Embryonic facial prominence (tissue), 1 donor: Measurements from ENCODE around the gene RIMBP2.

Source experiments
- DNase-seq: peaks from one replicate; pipeline ENCODE4 v3.0.0-alpha.2; 2016; ENCODE audit errors: extremely low spot score

RIMBP2 gene

GRCh38 chr12:130423991-130424857, 291.9 kb downstream of the RIMBP2 start:
- DNase-seq, result no peak

DNA sequence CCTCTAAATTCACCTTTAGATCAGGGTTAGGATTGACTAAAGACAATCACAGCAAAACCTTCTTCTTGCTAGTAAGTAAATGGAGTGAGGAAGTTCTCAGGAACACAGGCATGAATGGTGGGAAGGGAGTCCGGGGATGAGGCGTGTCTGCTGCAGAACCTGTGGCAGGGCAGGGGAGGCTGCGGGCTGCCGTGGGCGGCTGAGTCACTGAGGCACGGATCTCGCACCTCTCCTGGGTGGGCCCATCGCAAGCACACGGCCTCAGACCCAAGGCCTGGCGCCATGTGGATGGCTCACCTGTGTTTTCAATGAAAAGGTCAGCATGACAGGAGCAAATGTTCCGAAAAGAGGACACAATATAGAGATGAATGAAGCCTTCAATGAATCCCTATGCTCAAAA, 293.0 kb downstream of the RIMBP2 start:
- no peak for DNase-seq

DNA sequence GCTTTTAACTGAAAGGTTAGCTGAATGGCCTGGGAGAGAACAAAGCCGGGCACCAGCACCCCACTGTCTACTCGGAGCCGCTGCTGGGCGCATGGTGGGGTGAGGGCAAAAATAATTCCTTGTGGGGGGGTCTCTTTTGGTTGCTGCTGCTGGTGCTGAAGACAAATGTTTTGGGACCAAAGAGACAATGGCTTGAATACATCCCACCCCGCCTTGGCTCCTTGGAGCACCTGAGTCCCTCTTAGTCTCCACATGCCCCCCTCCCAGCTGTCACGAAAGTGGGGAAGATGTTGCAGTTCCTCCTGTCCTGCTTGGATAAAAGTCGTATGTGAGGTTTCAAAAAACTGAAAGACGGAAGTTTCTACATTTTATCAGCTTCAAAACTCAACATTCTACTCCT, 293.4 kb downstream of the RIMBP2 start:
- DNase-seq, result no peak

DNA sequence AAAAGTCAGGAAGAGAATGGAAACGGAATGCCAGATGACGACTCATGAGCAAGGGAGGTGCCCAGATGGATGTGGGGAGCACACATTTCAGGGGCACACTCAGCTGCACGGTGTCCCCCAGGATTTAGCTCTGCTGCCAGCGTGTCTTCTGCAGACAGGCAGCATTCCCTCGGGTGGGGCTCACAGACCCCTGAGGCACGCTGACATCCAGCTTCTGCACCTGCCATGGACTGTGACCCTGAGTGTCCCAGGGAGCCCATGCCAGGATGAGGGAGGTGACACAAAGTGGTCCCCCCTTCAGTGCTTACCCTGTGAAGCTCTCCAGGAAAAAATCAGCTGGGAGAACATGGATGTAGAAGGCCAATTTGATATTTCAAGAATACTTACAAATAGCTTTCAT, 294.2 kb downstream of the RIMBP2 start:
- DNase-seq, result no peak

GRCh38 chr12:130420071-130420470, 296.0 kb downstream of the RIMBP2 start:
- no peak for DNase-seq

DNA sequence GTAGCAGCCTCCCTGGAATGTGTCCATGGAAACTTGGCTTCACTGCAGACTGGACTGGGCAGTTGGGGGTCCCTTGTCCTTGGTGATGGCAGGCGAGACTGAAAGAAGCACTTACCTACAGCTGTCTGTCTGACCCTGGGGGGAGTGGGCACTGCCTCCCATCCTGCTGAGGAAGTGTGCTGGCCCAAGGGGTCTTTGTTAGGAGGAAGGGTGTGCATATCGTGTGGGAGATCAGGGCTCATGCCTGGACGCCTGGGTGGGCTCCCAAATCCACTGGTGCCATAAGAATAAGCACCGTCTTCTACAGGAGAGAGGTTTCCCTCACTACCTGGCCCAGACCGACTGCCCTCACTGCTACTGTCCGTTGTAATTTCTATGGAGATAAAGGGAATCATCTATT, 297.0 kb downstream of the RIMBP2 start:
- no peak for DNase-seq

DNA sequence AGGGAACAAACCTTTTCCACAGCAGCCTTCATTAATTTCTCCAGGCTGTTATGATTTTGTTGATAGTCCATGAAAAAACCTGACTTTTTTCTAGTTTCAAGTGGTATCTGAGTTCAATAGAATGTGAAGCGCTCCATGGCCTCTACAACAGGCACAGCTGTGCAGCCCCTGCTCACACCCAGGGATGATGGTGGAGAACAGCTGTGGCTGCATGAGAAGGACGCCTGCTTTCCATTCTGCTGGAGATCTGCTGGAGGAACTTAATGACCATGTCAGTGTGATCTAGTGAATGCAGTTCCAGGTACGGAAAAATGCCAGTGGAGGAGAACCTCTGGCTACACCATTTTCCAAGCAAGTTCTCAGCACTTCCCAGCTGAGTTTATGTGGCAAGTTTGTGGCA, 297.8 kb downstream of the RIMBP2 start:
- DNase-seq, result no peak

GRCh38 chr12:130414381-130414780, 301.7 kb downstream of the RIMBP2 start:
- DNase-seq, result no peak

DNA sequence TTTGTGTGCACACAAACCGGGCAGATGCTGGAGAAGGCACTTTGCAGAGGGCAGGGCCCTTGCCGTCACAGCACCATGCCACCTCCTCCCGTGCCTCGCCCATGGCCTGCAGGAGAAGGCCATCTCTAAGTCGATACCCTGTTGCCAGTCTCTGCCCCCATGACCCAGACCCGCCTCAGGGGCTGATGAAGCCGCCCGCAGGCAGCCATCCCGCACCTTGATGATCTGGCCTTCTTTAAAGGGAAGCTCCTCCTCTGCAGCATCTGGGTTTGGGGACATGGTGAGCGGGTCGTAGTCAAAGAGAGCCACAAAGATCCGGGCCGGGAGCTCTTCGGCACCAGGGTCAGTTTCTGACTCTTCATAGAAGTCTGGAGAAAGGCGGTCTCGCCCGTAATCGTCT, 302.2 kb downstream of the RIMBP2 start:
- no peak for DNase-seq

DNA sequence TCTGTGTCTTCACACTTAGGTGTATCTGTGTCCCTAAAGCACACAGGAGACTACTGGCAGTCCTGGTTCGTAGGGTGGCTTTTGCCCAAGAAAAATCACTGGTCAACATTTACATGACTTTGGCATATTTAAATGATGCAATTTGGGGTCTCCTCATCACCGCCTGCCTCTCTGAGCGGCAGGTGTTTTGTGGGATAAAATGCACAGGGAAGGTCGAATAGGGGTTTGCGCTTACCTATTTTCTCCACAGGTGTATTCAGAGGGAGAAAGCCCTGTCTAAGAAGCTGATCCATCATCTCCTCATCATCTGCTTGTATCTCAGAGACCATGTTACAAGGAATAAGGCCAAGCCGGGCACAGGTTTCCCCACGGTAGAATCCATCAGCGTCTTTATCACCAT, 303.7 kb downstream of the RIMBP2 start:
- no peak for DNase-seq

DNA sequence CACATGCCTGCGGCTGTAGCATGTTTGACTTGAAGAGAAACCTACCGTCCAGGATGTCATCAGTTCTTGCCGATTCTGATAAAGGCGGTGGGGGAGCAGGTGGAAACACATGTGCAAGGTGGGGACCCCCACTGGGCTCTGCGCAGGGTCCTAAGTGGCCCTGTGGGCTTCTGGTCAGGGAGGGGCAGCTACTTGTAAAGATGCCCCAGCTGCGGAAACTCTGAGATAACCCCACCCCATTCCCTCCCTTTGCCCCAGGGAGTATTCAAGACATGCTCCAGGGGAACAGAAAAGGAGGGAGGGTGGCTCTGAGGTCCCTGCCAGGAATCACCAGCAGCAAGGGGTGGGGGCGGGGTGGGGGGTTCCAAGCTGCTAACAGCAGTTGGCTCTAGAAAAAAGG, 310.8 kb downstream of the RIMBP2 start:
- DNase-seq, result no peak

DNA sequence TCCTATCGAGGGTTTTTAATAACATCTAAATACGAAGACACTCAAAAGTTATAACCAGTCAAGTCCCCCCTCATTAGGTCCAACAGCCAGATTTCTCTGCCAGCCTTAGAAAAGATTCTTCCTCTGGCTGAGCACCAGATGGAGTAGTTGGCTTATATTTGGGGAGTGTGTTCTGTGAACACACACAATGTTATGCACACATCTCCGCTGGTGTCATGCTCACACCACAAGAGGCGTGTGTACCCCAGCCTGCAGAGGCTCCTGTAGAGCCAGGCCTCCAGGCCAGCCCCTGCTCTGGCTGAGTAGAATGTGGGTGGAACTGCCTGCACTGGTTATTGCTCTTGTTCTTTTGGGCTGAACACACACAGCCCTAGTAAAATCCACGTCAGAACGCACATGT, 314.4 kb downstream of the RIMBP2 start:
- DNase-seq, result no peak

- DNase-seq, result no peak
Observed at GRCh38 chr12:130398100-130398848, 317.8 kb downstream of the RIMBP2 start.

- no peak for DNase-seq
Observed at GRCh38 chr12:130396667-130397066, 319.4 kb downstream of the RIMBP2 start.

- no peak for DNase-seq
Observed at GRCh38 chr12:130394906-130395305, 321.2 kb downstream of the RIMBP2 start.

DNA sequence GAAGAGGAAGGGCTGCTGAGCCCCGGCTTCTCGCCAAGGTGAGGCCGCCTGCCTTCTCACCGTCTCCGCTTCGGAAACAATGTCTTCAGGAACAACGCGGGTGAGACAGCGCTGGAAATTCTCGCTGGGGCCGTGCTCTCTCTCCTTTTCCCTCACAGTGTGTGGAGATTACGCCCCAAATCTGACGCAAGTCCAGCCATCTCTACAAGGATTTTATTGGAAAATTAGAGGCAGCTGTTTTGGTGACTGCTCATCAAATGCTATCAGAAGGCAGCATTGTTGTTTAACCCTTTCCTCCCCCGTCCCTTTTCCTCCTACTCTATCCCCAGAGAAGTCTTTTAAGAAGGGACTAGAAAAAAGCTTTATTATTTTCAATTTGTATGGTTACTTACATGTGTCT, 324.9 kb downstream of the RIMBP2 start:
- no peak for DNase-seq

DNA sequence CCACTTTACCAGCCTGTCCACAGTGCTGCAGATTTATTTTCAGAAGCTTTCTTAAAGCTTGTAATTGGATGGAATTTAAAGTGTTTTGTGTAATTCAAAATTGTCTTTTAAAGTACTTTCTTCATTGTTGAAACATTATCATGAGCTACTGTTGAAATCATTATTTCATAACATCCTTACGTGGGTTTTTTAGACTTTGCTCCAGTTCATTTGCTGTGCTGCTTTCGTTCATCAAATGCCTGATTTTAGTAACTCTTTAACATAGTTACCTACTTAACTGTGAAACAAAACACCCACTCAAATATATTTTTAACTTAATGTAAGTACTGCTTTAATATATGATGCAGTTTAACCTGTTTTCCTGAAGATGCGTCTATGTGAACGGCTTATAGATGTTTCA, 330.9 kb downstream of the RIMBP2 start:
- no peak for DNase-seq

GRCh38 chr12:130384234-130384633, 331.9 kb downstream of the RIMBP2 start:
- DNase-seq, result no peak

DNA sequence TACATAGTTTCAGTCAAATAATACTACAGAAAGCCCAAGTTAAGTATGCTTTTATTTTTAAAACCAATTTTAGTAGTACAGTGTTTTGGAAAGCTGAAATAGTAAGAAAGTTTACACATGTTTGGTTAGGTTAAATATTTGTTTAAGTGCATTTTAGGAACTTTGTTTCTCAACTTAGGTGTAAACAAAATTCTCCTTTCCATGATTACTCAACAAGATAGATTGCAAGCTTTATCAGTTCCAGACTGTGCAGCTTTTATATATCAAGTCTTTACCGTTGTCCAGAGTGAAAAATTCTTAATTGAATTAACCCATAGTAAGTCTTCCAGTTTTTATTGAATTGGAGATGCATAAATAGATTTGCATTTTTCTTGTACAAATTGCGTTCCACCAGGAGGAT, 333.3 kb downstream of the RIMBP2 start:
- no peak for DNase-seq

DNA sequence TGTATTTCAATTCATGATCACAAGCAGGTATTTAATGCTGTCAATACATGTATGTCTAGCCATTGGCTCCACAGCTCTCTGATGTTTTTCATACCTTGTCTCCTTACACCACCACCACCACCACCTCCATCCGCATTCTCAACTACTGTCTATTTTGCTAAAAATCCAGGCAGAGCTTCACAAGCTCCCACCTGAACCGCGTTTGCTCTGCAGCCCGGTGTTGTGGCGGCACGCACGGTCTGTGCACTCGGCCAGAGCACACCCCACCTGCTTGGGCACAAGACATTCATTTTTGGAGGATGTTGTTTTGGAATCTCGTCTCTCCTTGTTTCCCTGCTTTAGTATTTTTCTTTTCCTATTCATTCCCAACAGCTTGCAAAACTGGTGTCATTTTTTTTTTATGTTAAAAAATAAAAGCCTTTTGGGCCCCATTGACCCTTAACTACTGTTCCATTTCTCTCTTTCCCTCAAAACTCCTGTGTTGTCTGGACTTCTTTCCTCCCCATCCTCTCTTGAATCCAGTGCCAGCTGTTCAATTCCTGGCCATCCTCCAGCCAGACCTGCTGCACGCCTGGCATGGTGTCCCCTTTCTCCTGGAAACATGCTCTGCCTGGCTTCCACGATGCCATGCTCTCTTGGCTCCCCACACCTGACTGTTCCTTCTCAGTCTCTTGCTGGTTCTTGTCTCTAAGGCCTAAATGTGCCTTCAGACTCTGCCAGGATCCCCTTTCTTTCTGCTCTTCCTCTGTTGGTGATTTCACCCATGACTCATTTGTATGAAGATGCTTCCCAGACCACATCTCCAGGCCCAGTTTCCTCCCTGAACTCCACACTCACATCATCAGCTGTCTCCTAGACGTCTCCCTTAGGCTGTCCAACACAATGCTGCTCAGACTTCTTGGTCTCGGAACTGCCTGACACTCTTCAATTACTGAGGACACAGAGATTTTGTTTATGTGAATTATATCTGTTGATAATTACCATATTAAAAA, 340.5 kb downstream of the RIMBP2 start:
- no peak for DNase-seq

GRCh38 chr12:130374083-130374482, 342.0 kb downstream of the RIMBP2 start:
- DNase-seq, result no peak

- DNase-seq, result no peak
Observed at GRCh38 chr12:130372936-130373335, 343.2 kb downstream of the RIMBP2 start.
